PC-3 (cell line): ENCODE measurements around the gene IGFBP4.

ENCODE experiments used
- EZH2 ChIP-seq: fragments of 300-600 bp; sonication (generic); IDR thresholded peaks from one replicate; pipeline ENCODE4 v1.6.1; 2017; ENCODE audit warnings: antibody characterized with exemption, mild to moderate bottlenecking, low read length; ENCODE audit not compliant: unreplicated experiment
- TF ChIP-seq, protein P1 (sequence below): fragments of 300-600 bp; sonication (generic); conservative IDR thresholded peaks from 2 replicates; pipeline ENCODE4 v1.5.1; 2017; ENCODE audit warnings: antibody characterized with exemption, low read depth, mild to moderate bottlenecking, low read length

DNA sequence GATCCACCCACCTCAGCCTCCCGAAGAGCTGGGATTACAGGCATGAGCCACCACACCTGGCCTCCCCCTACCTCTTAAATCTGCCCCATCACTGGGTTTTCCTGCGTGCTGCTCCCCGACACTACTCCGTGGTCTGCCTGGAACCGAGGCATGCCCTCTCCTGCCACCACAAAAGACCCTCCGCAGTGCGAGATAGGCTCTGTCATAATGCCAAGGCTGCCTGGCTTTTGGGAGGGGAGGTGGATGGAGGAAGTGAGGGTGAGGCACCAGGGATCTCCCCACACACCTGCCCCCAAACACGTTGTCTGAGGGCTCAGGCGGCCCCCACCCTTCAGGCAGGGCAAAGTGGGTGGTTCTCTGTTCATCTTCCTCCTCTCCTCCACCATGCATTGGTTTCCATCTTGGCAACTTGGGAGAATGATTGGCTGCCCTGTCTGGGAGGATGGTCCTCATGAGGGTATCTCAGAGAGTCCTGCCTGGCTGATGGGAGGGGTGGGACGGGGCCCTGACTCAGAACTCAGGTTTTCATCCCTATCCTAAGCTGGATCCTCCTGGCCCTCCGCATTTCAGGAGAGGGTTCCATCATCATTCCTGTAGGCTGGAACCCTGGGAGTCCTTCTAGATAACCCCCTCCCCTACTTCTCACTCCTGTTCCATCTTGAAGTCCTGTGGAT, 23.2 kb downstream of the IGFBP4 start:
- TF ChIP-seq, protein P1, sequence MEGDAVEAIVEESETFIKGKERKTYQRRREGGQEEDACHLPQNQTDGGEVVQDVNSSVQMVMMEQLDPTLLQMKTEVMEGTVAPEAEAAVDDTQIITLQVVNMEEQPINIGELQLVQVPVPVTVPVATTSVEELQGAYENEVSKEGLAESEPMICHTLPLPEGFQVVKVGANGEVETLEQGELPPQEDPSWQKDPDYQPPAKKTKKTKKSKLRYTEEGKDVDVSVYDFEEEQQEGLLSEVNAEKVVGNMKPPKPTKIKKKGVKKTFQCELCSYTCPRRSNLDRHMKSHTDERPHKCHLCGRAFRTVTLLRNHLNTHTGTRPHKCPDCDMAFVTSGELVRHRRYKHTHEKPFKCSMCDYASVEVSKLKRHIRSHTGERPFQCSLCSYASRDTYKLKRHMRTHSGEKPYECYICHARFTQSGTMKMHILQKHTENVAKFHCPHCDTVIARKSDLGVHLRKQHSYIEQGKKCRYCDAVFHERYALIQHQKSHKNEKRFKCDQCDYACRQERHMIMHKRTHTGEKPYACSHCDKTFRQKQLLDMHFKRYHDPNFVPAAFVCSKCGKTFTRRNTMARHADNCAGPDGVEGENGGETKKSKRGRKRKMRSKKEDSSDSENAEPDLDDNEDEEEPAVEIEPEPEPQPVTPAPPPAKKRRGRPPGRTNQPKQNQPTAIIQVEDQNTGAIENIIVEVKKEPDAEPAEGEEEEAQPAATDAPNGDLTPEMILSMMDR: no peak
- TF ChIP-seq EZH2: no peak
